ENCODE results near the gene KCNAB2. TPM values are rescaled to one million over a fixed set of nuclear protein-coding genes. Genes with fewer than 3 reads are reported as not detected.

The KCNAB2 gene
- total RNA-seq, 1 experiment from 2014 or later, result 11.0 TPM

GRCh38 chr1:6086358-6086757 lies 40.7 kb downstream of the KCNAB2 start:
- no peak for DNase-seq
- no peaks in the 10 kb centered on the region for H3K36me3 Mint-ChIP-seq (ENCODE audit: insufficient read depth, unreplicated experiment)
- no peak overlapping the region for H3K4me3 ChIP-seq (ENCODE audit: low read depth, low read length)
- BruUV-seq (replicated peaks), result no TSS peak
- H3K27me3 Mint-ChIP-seq (ENCODE audit: insufficient read depth, unreplicated experiment), result peaks cover 4% of the 10 kb centered on the region
- no peak overlapping the region for H3K27ac Mint-ChIP-seq (ENCODE audit: unreplicated experiment)
- intact Hi-C loops (cut with micrococcal nuclease; ENCODE audit: unreplicated experiment), result no loop called here
- no peaks in the 10 kb centered on the region for H3K9me3 Mint-ChIP-seq (ENCODE audit: unreplicated experiment)
- no peak for TF ChIP-seq CTCF (IDR thresholded peaks at IDR 0.05; ENCODE audit: insufficient read depth in 1 of 2, low read depth in 1 of 2, low read length in 1 of 2, severe bottlenecking in 1 of 2, unreplicated experiment in 1 of 2)
- H3K4me1 ChIP-seq, result no peaks in the 10 kb centered on the region
- no peak overlapping the region for H3K4me3 Mint-ChIP-seq (ENCODE audit: unreplicated experiment)
- no peaks in the 10 kb centered on the region for H3K9me3 ChIP-seq
- H3K36me3 ChIP-seq (ENCODE audit: control insufficient read depth, insufficient read depth, low read length), result no peaks in the 10 kb centered on the region
- ChIA-PET CTCF (interaction anchor here (1.2 kb wide), 1 partner anchor 119 kb away, joined by 3 read pairs; no protein-coding TSS in a partner anchor), POLR2A (no interaction called here)
- no peaks in the 10 kb centered on the region; the same call in 1 of the 2 replicates for H3K27me3 ChIP-seq (replicated peaks; ENCODE audit: control insufficient read depth, insufficient read depth, low read length)
- no peaks in the 10 kb centered on the region for H3K4me1 Mint-ChIP-seq (ENCODE audit: low read depth, unreplicated experiment)

- Mint-ChIP-seq H3K9me3 (ENCODE audit: unreplicated experiment) (no peaks in the 10 kb centered on the region), H3K27me3 (ENCODE audit: insufficient read depth, unreplicated experiment) (peaks cover 4% of the 10 kb centered on the region), H3K27ac (ENCODE audit: unreplicated experiment) (no peak overlapping the region), H3K4me3 (ENCODE audit: unreplicated experiment) (no peak overlapping the region), H3K36me3 (ENCODE audit: insufficient read depth, unreplicated experiment) (no peaks in the 10 kb centered on the region), H3K4me1 (ENCODE audit: low read depth, unreplicated experiment) (no peaks in the 10 kb centered on the region)
- POLR2A ChIA-PET, result no interaction called here
- no peak for TF ChIP-seq CTCF (IDR thresholded peaks at IDR 0.05; ENCODE audit: insufficient read depth in 1 of 2, low read depth in 1 of 2, low read length in 1 of 2, severe bottlenecking in 1 of 2, unreplicated experiment in 1 of 2)
- Histone ChIP-seq H3K36me3 (ENCODE audit: control insufficient read depth, insufficient read depth, low read length) (no peaks in the 10 kb centered on the region), H3K4me1 (no peaks in the 10 kb centered on the region), H3K9me3 (no peaks in the 10 kb centered on the region), H3K4me3 (ENCODE audit: low read depth, low read length) (no peak overlapping the region), H3K27me3 (replicated peaks; ENCODE audit: control insufficient read depth, insufficient read depth, low read length) (no peaks in the 10 kb centered on the region; the same call in 1 of the 2 replicates)
- CTCF ChIA-PET, result no interaction called here
- intact Hi-C loops (cut with micrococcal nuclease; ENCODE audit: unreplicated experiment), result no loop called here
- no peak for DNase-seq
- BruUV-seq (replicated peaks), result no TSS peak
These were observed 41.2 kb downstream of the KCNAB2 start for GRCh38 chr1:6086762-6087376.

GRCh38 chr1:6087377-6087772 lies 41.7 kb downstream of the KCNAB2 start:
- Mint-ChIP-seq H3K27me3 (ENCODE audit: insufficient read depth, unreplicated experiment) (peaks cover 4% of the 10 kb centered on the region), H3K9me3 (ENCODE audit: unreplicated experiment) (no peaks in the 10 kb centered on the region), H3K36me3 (ENCODE audit: insufficient read depth, unreplicated experiment) (no peaks in the 10 kb centered on the region), H3K4me3 (ENCODE audit: unreplicated experiment) (no peak overlapping the region), H3K27ac (ENCODE audit: unreplicated experiment) (no peak overlapping the region), H3K4me1 (ENCODE audit: low read depth, unreplicated experiment) (no peaks in the 10 kb centered on the region)
- POLR2A ChIA-PET, result no interaction called here
- Histone ChIP-seq H3K4me1 (no peaks in the 10 kb centered on the region), H3K9me3 (no peaks in the 10 kb centered on the region), H3K4me3 (ENCODE audit: low read depth, low read length) (no peak overlapping the region), H3K27me3 (replicated peaks; ENCODE audit: control insufficient read depth, insufficient read depth, low read length) (no peaks in the 10 kb centered on the region; the same call in 1 of the 2 replicates), H3K36me3 (ENCODE audit: control insufficient read depth, insufficient read depth, low read length) (no peaks in the 10 kb centered on the region)
- DNase-seq, result no peak
- no peak for TF ChIP-seq CTCF (IDR thresholded peaks at IDR 0.05; ENCODE audit: insufficient read depth in 1 of 2, low read depth in 1 of 2, low read length in 1 of 2, severe bottlenecking in 1 of 2, unreplicated experiment in 1 of 2)
- no TSS peak for BruUV-seq (replicated peaks)
- CTCF ChIA-PET, result no interaction called here
- intact Hi-C loops (cut with micrococcal nuclease; ENCODE audit: unreplicated experiment), result no loop called here
